Testis (tissue), 3 donors: ENCODE measurements around the gene ATRIP. TPM values are rescaled to one million over a fixed set of nuclear protein-coding genes. Genes with fewer than 3 reads are reported as not detected.

Experiments used
- DNase-seq: peaks from one replicate; pipeline ENCODE4 v3.0.0-alpha.2; 2019
- H3K27ac ChIP-seq, 2 donors: fragments of 200-600 bp; sonication (generic); one replicate each; pipeline ENCODE4 v1.5.1; 2019
- H3K27me3 ChIP-seq: fragments of 200-600 bp; sonication (generic); one replicate; pipeline ENCODE4 v1.5.1; 2019
- H3K36me3 ChIP-seq: fragments of 200-600 bp; sonication (generic); one replicate; pipeline ENCODE4 v1.5.1; 2017; ENCODE audit warnings: low read depth; ENCODE audit errors: missing control alignments
- H3K4me1 ChIP-seq: fragments of 200-600 bp; sonication (generic); one replicate; pipeline ENCODE4 v1.5.1; 2019
- H3K4me3 ChIP-seq, 2 donors: fragments of 200-600 bp; sonication (generic); one replicate each; pipeline ENCODE4 v1.5.1; 2017 to 2019
- H3K9me3 ChIP-seq: fragments of 200-600 bp; sonication (generic); one replicate; pipeline ENCODE4 v1.5.1; 2017
- CTCF ChIP-seq, 3 experiments: fragments of 450-650 bp in 2 of 3; fragments of 200-600 bp in 1 of 3; sonication (generic) in 1 of 3; IDR thresholded peaks; one replicate each; pipeline ENCODE4 v1.5.1; 2016 to 2019; ENCODE audit warnings: antibody characterized with exemption in 3 of 3, mild to moderate bottlenecking in 2 of 3, moderate library complexity in 1 of 3
- POLR2A ChIP-seq: fragments of 450-650 bp; IDR thresholded peaks from one replicate; pipeline ENCODE4 v1.6.1; 2017; ENCODE audit warnings: antibody characterized with exemption, mild to moderate bottlenecking, moderate library complexity
- WGBS, 2 donors: methylation state at CpG; one replicate each; pipeline ENCODE4 v1.1.5; 2018; 5-methylcytosine and 5-hydroxymethylcytosine counted together
- intact Hi-C: fragments of 100-400 bp; cut with DNase I; formaldehyde crosslinking; loops from one replicate; pipeline ENCODE4 v1.15.1; 2023; ENCODE audit warnings: low total_unique reads
- polyA plus RNA-seq: library from polyadenylated mRNA; stranded (reverse); fragments of 350-450 nt; fragmentation: Illumina TruSeq; extraction: RNeasy Lipid Tissue Mini Kit (QIAGEN cat#74804); gene quantifications from one replicate; pipeline ENCODE4 v1.2.3, GENCODE V29; 2014; ENCODE audit warnings: low read depth, low replicate concordance; ENCODE audit not compliant: insufficient read depth
- total RNA-seq, 2 donors: library from RNA; depleted of rRNA; stranded (reverse); fragments of >200 nt; gene quantifications; one replicate each; pipeline ENCODE4 v1.2.3, GENCODE V29; 2016

ATRIP gene
- total and polyA plus RNA-seq, 3 donors from 2014 or later: 25.0 to 56.5 (median 26.3) TPM

DNA sequence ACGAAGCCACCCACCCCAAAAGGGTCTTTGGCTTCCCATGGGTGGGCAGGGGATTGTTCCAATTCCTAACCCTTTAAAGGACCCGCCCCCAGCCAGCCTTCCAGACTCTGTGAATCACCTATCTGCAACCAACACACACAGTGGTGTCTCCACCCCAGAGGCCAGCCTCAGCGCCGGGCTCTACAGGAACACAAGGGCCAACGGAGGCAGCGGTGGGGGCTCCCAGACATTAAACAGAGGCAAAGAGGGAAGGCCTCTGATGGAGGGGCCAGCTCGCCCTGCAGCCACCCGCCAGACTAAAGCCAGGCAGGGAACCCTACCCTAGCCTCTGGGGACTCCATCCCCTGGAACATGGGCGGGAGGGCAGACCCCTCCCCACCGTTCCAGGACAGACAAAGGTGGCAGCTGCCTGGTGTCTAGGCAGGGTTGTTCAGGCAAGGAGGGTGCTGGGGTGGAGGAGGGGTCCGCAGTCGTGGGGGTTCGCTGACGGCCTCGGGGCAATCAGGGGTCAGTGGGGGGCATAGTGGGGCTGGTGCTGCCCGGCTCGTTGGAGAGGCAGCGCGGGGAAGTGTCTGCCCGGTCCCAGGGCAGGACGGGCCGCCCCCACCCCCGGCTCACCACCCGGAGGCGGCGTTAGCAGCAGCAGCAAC is 57.0 kb downstream of the ATRIP start:
- H3K27ac ChIP-seq: peak overlapping the region; percentile 74 to 92
- DNase-seq: peak; percentile 38
- 11 to 23% methylated on average over 7 to 23 of the region's 26 CpGs for WGBS, 2 donors
- H3K4me1 ChIP-seq: peaks cover 18% of the 10 kb centered on the region
- TF ChIP-seq CTCF (IDR thresholded peaks at IDR 0.05) (no peak), POLR2A (no peak)
- H3K27me3 ChIP-seq: no peaks in the 10 kb centered on the region
- intact Hi-C loops: no loop called here
- no peaks in the 10 kb centered on the region for H3K9me3 ChIP-seq
- peak overlapping the region; percentile 67 to 77 for H3K4me3 ChIP-seq
- no peaks in the 10 kb centered on the region for H3K36me3 ChIP-seq

- peak; percentile 67 for DNase-seq
- WGBS, 2 donors: 1 to 2% methylated on average over 35 to 66 of the region's 66 CpGs
- Histone ChIP-seq H3K9me3 (no peaks in the 10 kb centered on the region), H3K27ac (peak within 1 kb of the TSS; percentile 74 to 92), H3K4me1 (peaks cover 18% of the 10 kb centered on the region), H3K36me3 (no peaks in the 10 kb centered on the region), H3K4me3 (peak within 1 kb of the TSS; percentile 67 to 77), H3K27me3 (no peaks in the 10 kb centered on the region)
- TF ChIP-seq POLR2A (no peak), CTCF (IDR thresholded peaks at IDR 0.05) (no peak)
- intact Hi-C loops: no loop called here
These were observed 57.8 kb downstream of the ATRIP start, which contains the start of gene SHISA5 for GRCh38 chr3:48504051-48504946. Gene SHISA5, minus strand, starts transcription at chr3:48504174. Its CDS starts 80 bp downstream, at chr3:48504094.

- DNase-seq: no peak
- H3K9me3 ChIP-seq: no peaks in the 10 kb centered on the region
- TF ChIP-seq POLR2A (no peak), CTCF (IDR thresholded peaks at IDR 0.05) (no peak)
- WGBS, 2 donors: 69 to 76% methylated on average over 2 of the region's 2 CpGs
- H3K4me3 ChIP-seq: no peak overlapping the region
- H3K27ac ChIP-seq: no peak overlapping the region
- no peaks in the 10 kb centered on the region for H3K27me3 ChIP-seq
- H3K4me1 ChIP-seq: peaks cover 18% of the 10 kb centered on the region
- H3K36me3 ChIP-seq: no peaks in the 10 kb centered on the region
- intact Hi-C loops: no loop called here
These were observed 58.6 kb downstream of the ATRIP start for GRCh38 chr3:48505146-48505545.

- Histone ChIP-seq H3K9me3 (no peaks in the 10 kb centered on the region), H3K27ac (no peak overlapping the region), H3K27me3 (no peaks in the 10 kb centered on the region), H3K36me3 (no peaks in the 10 kb centered on the region), H3K4me3 (no peak overlapping the region), H3K4me1 (peaks cover 18% of the 10 kb centered on the region)
- intact Hi-C loops: no loop called here
- TF ChIP-seq CTCF (IDR thresholded peaks at IDR 0.05) (no peak), POLR2A (no peak)
- no peak for DNase-seq
- 87 to 89% methylated on average over 6 of the region's 6 CpGs for WGBS, 2 donors
These were observed 59.5 kb downstream of the ATRIP start for GRCh38 chr3:48505968-48506504.
